Karpas-422 (cell line): Measurements from ENCODE around the gene PLEKHG4B. TPM values are rescaled to one million over a fixed set of nuclear protein-coding genes. Genes with fewer than 3 reads are reported as not detected.

ENCODE experiments used
- DNase-seq: peaks from one replicate; pipeline ENCODE4 v3.0.0-alpha.2; 2015
- H2AFZ ChIP-seq: fragments of 200-600 bp; sonication (generic); 2 replicates; pipeline ENCODE4 v1.6.1; 2014; ENCODE audit warnings: antibody characterized with exemption, low read length, mixed read lengths
- H3K27ac ChIP-seq: fragments of 200-600 bp; sonication (generic); 2 replicates; pipeline ENCODE4 v1.5.1; 2014; ENCODE audit warnings: mild to moderate bottlenecking, low read length, moderate library complexity
- H3K27me3 ChIP-seq: fragments of 200-600 bp; sonication (generic); 2 replicates; pipeline ENCODE4 v1.6.1; 2014; ENCODE audit warnings: low read length, mixed read lengths
- H3K36me3 ChIP-seq: fragments of 200-600 bp; sonication (generic); 2 replicates; pipeline ENCODE4 v1.6.1; 2014; ENCODE audit warnings: low read length, mixed read lengths; ENCODE audit not compliant: insufficient read depth
- H3K4me1 ChIP-seq: fragments of 200-600 bp; sonication (generic); 2 replicates; pipeline ENCODE4 v1.6.1; 2014; ENCODE audit warnings: mild to moderate bottlenecking, low read length, mixed read lengths
- H3K4me2 ChIP-seq: fragments of 200-600 bp; sonication (generic); 2 replicates; pipeline ENCODE4 v1.6.1; 2014; ENCODE audit warnings: low read length, low read depth, mild to moderate bottlenecking; ENCODE audit not compliant: poor library complexity, severe bottlenecking
- H3K4me3 ChIP-seq: fragments of 200-600 bp; sonication (generic); 2 replicates; pipeline ENCODE4 v1.5.1; 2014; ENCODE audit warnings: mild to moderate bottlenecking, antibody characterized with exemption, low read length, mixed read lengths
- H3K79me2 ChIP-seq: fragments of 200-600 bp; sonication (generic); 2 replicates; pipeline ENCODE4 v1.6.1; 2014; ENCODE audit warnings: mild to moderate bottlenecking, low read length, mixed read lengths
- H3K9ac ChIP-seq: fragments of 200-600 bp; sonication (generic); 2 replicates; pipeline ENCODE4 v1.6.0; 2014; ENCODE audit warnings: low read length
- H3K9me2 ChIP-seq: fragments of 200-600 bp; sonication (generic), shearing (Covaris generic); replicated peaks from 2 replicates; pipeline ENCODE4 v1.6.0; 2014; ENCODE audit warnings: mild to moderate bottlenecking, low read length, moderate library complexity; ENCODE audit not compliant: insufficient read depth
- H3K9me3 ChIP-seq: fragments of 300-700, 200-600 bp; sonication (generic); 2 replicates; pipeline ENCODE4 v1.6.1; 2014; ENCODE audit warnings: low read length, mixed read lengths
- H4K20me1 ChIP-seq: fragments of 200-600 bp; sonication (generic); 2 replicates; pipeline ENCODE4 v1.6.1; 2014; ENCODE audit warnings: mild to moderate bottlenecking, antibody characterized with exemption, low read length, low read depth; ENCODE audit not compliant: insufficient read depth
- total RNA-seq: library from RNA; depleted of rRNA; stranded (reverse); fragments of >200 nt; shearing (Covaris generic); gene quantifications from 2 replicates; pipeline ENCODE4 v1.2.3, GENCODE V29; 2014; ENCODE audit warnings: low replicate concordance

Gene PLEKHG4B
- total RNA-seq, 1 experiment from 2014 or later: not detected

GRCh38 chr5:156411-157072, 64.6 kb downstream of the PLEKHG4B start:
- H3K79me2 ChIP-seq: no peaks in the 10 kb centered on the region
- H3K36me3 ChIP-seq: no peaks in the 10 kb centered on the region
- H4K20me1 ChIP-seq: no peaks in the 10 kb centered on the region
- no peaks in the 10 kb centered on the region for H3K9me2 ChIP-seq
- no peak overlapping the region for H3K9ac ChIP-seq
- no peak overlapping the region for H3K4me3 ChIP-seq
- H3K27me3 ChIP-seq: no peaks in the 10 kb centered on the region
- no peak overlapping the region for H3K27ac ChIP-seq
- DNase-seq: no peak
- no peaks in the 10 kb centered on the region for H3K4me1 ChIP-seq
- H2AFZ ChIP-seq: no peak overlapping the region
- H3K4me2 ChIP-seq: no peak overlapping the region
- H3K9me3 ChIP-seq: no peaks in the 10 kb centered on the region

- H2AFZ ChIP-seq: no peak overlapping the region
- no peak overlapping the region for H3K4me2 ChIP-seq
- H3K9ac ChIP-seq: no peak overlapping the region
- no peak for DNase-seq
- H3K9me2 ChIP-seq: no peaks in the 10 kb centered on the region
- no peaks in the 10 kb centered on the region for H3K9me3 ChIP-seq
- no peak overlapping the region for H3K27ac ChIP-seq
- H3K27me3 ChIP-seq: no peaks in the 10 kb centered on the region
- no peaks in the 10 kb centered on the region for H4K20me1 ChIP-seq
- no peaks in the 10 kb centered on the region for H3K4me1 ChIP-seq
- H3K4me3 ChIP-seq: no peak overlapping the region
- H3K36me3 ChIP-seq: no peaks in the 10 kb centered on the region
- no peaks in the 10 kb centered on the region for H3K79me2 ChIP-seq
These were observed 65.3 kb downstream of the PLEKHG4B start for GRCh38 chr5:157126-157715.

GRCh38 chr5:157801-158200, 65.8 kb downstream of the PLEKHG4B start:
- H3K36me3 ChIP-seq: no peaks in the 10 kb centered on the region
- no peaks in the 10 kb centered on the region for H4K20me1 ChIP-seq
- H2AFZ ChIP-seq: no peak overlapping the region
- H3K9me3 ChIP-seq: no peaks in the 10 kb centered on the region
- no peaks in the 10 kb centered on the region for H3K9me2 ChIP-seq
- no peak overlapping the region for H3K4me2 ChIP-seq
- H3K79me2 ChIP-seq: no peaks in the 10 kb centered on the region
- H3K27me3 ChIP-seq: no peaks in the 10 kb centered on the region
- no peak overlapping the region for H3K27ac ChIP-seq
- no peak overlapping the region for H3K4me3 ChIP-seq
- no peak for DNase-seq
- H3K4me1 ChIP-seq: no peaks in the 10 kb centered on the region
- no peak overlapping the region for H3K9ac ChIP-seq

GRCh38 chr5:158807-159447, 67.0 kb downstream of the PLEKHG4B start:
- no peak for DNase-seq

GRCh38 chr5:159448-160172, 67.6 kb downstream of the PLEKHG4B start:
- no peaks in the 10 kb centered on the region for H3K9me3 ChIP-seq
- no peak overlapping the region for H2AFZ ChIP-seq
- no peak overlapping the region for H3K27ac ChIP-seq
- no peaks in the 10 kb centered on the region for H3K9me2 ChIP-seq
- H3K4me3 ChIP-seq: no peak overlapping the region
- no peak overlapping the region for H3K4me2 ChIP-seq
- H3K27me3 ChIP-seq: no peaks in the 10 kb centered on the region
- H3K4me1 ChIP-seq: no peaks in the 10 kb centered on the region
- no peak for DNase-seq
- no peaks in the 10 kb centered on the region for H3K79me2 ChIP-seq
- H3K36me3 ChIP-seq: no peaks in the 10 kb centered on the region
- no peaks in the 10 kb centered on the region for H4K20me1 ChIP-seq
- no peak overlapping the region for H3K9ac ChIP-seq

More at GRCh38 chr5:158807-159447, 67.0 kb downstream of the PLEKHG4B start:
- no peak overlapping the region for H3K4me3 ChIP-seq
- H2AFZ ChIP-seq: no peak overlapping the region
- H3K4me1 ChIP-seq: no peaks in the 10 kb centered on the region
- H3K27ac ChIP-seq: no peak overlapping the region
- H3K79me2 ChIP-seq: no peaks in the 10 kb centered on the region
- H3K27me3 ChIP-seq: no peaks in the 10 kb centered on the region
- no peaks in the 10 kb centered on the region for H3K9me3 ChIP-seq
- H4K20me1 ChIP-seq: no peaks in the 10 kb centered on the region
- no peak overlapping the region for H3K4me2 ChIP-seq
- H3K9ac ChIP-seq: no peak overlapping the region
- H3K36me3 ChIP-seq: no peaks in the 10 kb centered on the region
- H3K9me2 ChIP-seq: no peaks in the 10 kb centered on the region

- DNase-seq: no peak
- Histone ChIP-seq H2AFZ (no peak overlapping the region), H3K27me3 (no peaks in the 10 kb centered on the region), H3K4me1 (no peaks in the 10 kb centered on the region), H3K9me3 (no peaks in the 10 kb centered on the region), H3K4me2 (no peak overlapping the region), H3K36me3 (no peaks in the 10 kb centered on the region), H4K20me1 (no peaks in the 10 kb centered on the region), H3K9me2 (no peaks in the 10 kb centered on the region), H3K27ac (no peak overlapping the region), H3K9ac (no peak overlapping the region), H3K79me2 (no peaks in the 10 kb centered on the region), H3K4me3 (no peak overlapping the region)
These were observed 68.2 kb downstream of the PLEKHG4B start for GRCh38 chr5:160173-160510.

- Histone ChIP-seq H3K9me3 (no peaks in the 10 kb centered on the region), H3K4me2 (no peak overlapping the region), H4K20me1 (no peaks in the 10 kb centered on the region), H3K4me1 (no peaks in the 10 kb centered on the region), H3K4me3 (no peak overlapping the region), H3K27ac (no peak overlapping the region), H3K36me3 (no peaks in the 10 kb centered on the region), H3K9ac (no peak overlapping the region), H3K27me3 (no peaks in the 10 kb centered on the region), H3K9me2 (no peaks in the 10 kb centered on the region), H2AFZ (no peak overlapping the region), H3K79me2 (no peaks in the 10 kb centered on the region)
- no peak for DNase-seq
These were observed 69.2 kb downstream of the PLEKHG4B start for GRCh38 chr5:160921-161802.

- Histone ChIP-seq H3K9me2 (no peaks in the 10 kb centered on the region), H3K79me2 (no peaks in the 10 kb centered on the region), H3K4me2 (no peak overlapping the region), H3K4me3 (no peak overlapping the region), H3K9ac (no peak overlapping the region), H4K20me1 (no peaks in the 10 kb centered on the region), H3K9me3 (no peaks in the 10 kb centered on the region), H3K27me3 (no peaks in the 10 kb centered on the region), H3K36me3 (no peaks in the 10 kb centered on the region), H3K27ac (no peak overlapping the region), H3K4me1 (no peaks in the 10 kb centered on the region), H2AFZ (no peak overlapping the region)
- no peak for DNase-seq
These were observed 69.8 kb downstream of the PLEKHG4B start for GRCh38 chr5:161803-162110.
